Measurements from ENCODE around the gene ERCC6L2. TPM values are rescaled to one million over a fixed set of nuclear protein-coding genes. Genes with fewer than 3 reads are reported as not detected.

The ERCC6L2 gene
- total and polyA plus RNA-seq, 8 donors = 28.0 to 58.6 (median 53.3) TPM

- Histone ChIP-seq H3K9me3 (peaks cover 0 to 13% of the 10 kb centered on the region in 2 donors), H3K27ac (no peak overlapping the region), H3K4me1 (no peaks in the 10 kb centered on the region), H3K4me3 (no peak overlapping the region), H3K36me3 (peaks cover 0 to 5% of the 10 kb centered on the region in 2 donors), H3K27me3 (no peaks in the 10 kb centered on the region)
- TF ChIP-seq, protein P1, sequence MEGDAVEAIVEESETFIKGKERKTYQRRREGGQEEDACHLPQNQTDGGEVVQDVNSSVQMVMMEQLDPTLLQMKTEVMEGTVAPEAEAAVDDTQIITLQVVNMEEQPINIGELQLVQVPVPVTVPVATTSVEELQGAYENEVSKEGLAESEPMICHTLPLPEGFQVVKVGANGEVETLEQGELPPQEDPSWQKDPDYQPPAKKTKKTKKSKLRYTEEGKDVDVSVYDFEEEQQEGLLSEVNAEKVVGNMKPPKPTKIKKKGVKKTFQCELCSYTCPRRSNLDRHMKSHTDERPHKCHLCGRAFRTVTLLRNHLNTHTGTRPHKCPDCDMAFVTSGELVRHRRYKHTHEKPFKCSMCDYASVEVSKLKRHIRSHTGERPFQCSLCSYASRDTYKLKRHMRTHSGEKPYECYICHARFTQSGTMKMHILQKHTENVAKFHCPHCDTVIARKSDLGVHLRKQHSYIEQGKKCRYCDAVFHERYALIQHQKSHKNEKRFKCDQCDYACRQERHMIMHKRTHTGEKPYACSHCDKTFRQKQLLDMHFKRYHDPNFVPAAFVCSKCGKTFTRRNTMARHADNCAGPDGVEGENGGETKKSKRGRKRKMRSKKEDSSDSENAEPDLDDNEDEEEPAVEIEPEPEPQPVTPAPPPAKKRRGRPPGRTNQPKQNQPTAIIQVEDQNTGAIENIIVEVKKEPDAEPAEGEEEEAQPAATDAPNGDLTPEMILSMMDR (IDR thresholded peaks at IDR 0.05) = no peak
- intact Hi-C loops (cut with DNase I) = no loop called here
- ATAC-seq (no peak), DNase-seq (no peak)
These were observed 21.1 kb downstream of the ERCC6L2 start for GRCh38 chr9:95896580-95896979.

GRCh38 chr9:95901506-95901905, 26.0 kb downstream of the ERCC6L2 start:
- DNase-seq (no peak), ATAC-seq (no peak)
- Histone ChIP-seq H3K27me3 (no peaks in the 10 kb centered on the region), H3K9me3 (no peaks in the 10 kb centered on the region), H3K27ac (no peak overlapping the region), H3K4me1 (no peaks in the 10 kb centered on the region), H3K36me3 (peaks cover 0 to 4% of the 10 kb centered on the region in 2 donors), H3K4me3 (no peak overlapping the region)
- intact Hi-C loops (cut with DNase I) = no loop called here
- TF ChIP-seq, protein P1 (IDR thresholded peaks at IDR 0.05) = no peak

- Histone ChIP-seq H3K27ac (no peak overlapping the region), H3K9me3 (no peaks in the 10 kb centered on the region), H3K4me1 (no peaks in the 10 kb centered on the region), H3K36me3 (peaks cover 0 to 4% of the 10 kb centered on the region in 2 donors), H3K4me3 (no peak overlapping the region), H3K27me3 (no peaks in the 10 kb centered on the region)
- intact Hi-C loops (cut with DNase I) = no loop called here
- DNase-seq = no peak
- TF ChIP-seq, protein P1 (IDR thresholded peaks at IDR 0.05) = no peak
- no peak for ATAC-seq
These were observed 27.9 kb downstream of the ERCC6L2 start for GRCh38 chr9:95903398-95903797.

GRCh38 chr9:95907794-95908193, 32.3 kb downstream of the ERCC6L2 start:
- H3K27me3 ChIP-seq = no peaks in the 10 kb centered on the region
- no peaks in the 10 kb centered on the region for H3K9me3 ChIP-seq
- H3K4me1 ChIP-seq = no peaks in the 10 kb centered on the region
- intact Hi-C loops (cut with DNase I) = no loop called here
- peaks cover 0 to 4% of the 10 kb centered on the region in 2 donors for H3K36me3 ChIP-seq
- ATAC-seq (no peak), DNase-seq (no peak)
- H3K27ac ChIP-seq = no peak overlapping the region
- TF ChIP-seq, protein P1 (IDR thresholded peaks at IDR 0.05) = no peak
- no peak overlapping the region for H3K4me3 ChIP-seq

GRCh38 chr9:95910023-95910707, 34.7 kb downstream of the ERCC6L2 start:
- Histone ChIP-seq H3K36me3 (no peaks in the 10 kb centered on the region), H3K27ac (no peak overlapping the region), H3K9me3 (no peaks in the 10 kb centered on the region), H3K27me3 (no peaks in the 10 kb centered on the region), H3K4me3 (no peak overlapping the region), H3K4me1 (no peaks in the 10 kb centered on the region)
- ATAC-seq (no peak), DNase-seq (no peak)
- TF ChIP-seq, protein P1 (IDR thresholded peaks at IDR 0.05) = no peak
- intact Hi-C loops (cut with DNase I) = no loop called here
